RCC 7860 (cell line): ENCODE results near the gene SLC30A2.
"Not testable (repeated sequence)": the region's sequence is repeated elsewhere in the genome, so short reads cannot be mapped to it uniquely, and the experiment has no call there.

Source experiments
- DNase-seq: peaks from one replicate; pipeline ENCODE4 v3.0.0-alpha.2; 2015; ENCODE audit warnings: low spot score
- FAIRE-seq: peaks from 2 replicates; lab custom pipeline; 2012; peaks lifted over from hg19 to GRCh38; lab: Jason Lieb, UNC

The SLC30A2 gene, protein sequence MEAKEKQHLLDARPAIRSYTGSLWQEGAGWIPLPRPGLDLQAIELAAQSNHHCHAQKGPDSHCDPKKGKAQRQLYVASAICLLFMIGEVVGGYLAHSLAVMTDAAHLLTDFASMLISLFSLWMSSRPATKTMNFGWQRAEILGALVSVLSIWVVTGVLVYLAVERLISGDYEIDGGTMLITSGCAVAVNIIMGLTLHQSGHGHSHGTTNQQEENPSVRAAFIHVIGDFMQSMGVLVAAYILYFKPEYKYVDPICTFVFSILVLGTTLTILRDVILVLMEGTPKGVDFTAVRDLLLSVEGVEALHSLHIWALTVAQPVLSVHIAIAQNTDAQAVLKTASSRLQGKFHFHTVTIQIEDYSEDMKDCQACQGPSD

DNA sequence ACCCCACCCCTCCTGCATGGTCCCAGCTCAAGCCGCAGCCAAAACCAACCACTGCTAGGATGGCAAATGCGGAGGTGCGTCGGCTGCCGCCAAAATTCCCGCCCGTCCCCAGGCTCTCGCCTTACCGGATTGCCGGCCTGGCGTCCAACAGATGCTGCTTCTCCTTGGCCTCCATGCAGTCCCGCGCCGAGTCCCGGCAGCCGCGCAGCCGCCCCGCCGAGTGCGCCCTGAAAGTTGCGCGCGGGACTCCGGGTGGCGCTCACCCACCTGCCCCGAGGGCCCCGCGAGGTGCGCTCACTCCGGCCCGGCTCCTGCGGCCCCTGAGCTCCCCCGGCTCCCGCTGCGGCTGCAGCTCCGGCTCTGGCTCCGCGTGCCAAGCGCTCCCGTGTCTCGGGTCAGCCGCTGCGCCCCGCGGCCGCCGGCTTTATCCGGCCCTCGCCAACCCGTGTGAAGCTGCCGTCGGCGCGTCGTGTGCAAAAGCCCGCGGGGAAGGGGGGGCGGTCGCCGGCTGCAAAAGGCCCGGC is at the start of gene SLC30A2:
TSS of gene SLC30A2 (minus strand) at position 397 of the 524 bp plus-strand sequence. CDS start at position 175, 222 bp downstream.
- FAIRE-seq (no peak), DNase-seq (no peak)

DNA sequence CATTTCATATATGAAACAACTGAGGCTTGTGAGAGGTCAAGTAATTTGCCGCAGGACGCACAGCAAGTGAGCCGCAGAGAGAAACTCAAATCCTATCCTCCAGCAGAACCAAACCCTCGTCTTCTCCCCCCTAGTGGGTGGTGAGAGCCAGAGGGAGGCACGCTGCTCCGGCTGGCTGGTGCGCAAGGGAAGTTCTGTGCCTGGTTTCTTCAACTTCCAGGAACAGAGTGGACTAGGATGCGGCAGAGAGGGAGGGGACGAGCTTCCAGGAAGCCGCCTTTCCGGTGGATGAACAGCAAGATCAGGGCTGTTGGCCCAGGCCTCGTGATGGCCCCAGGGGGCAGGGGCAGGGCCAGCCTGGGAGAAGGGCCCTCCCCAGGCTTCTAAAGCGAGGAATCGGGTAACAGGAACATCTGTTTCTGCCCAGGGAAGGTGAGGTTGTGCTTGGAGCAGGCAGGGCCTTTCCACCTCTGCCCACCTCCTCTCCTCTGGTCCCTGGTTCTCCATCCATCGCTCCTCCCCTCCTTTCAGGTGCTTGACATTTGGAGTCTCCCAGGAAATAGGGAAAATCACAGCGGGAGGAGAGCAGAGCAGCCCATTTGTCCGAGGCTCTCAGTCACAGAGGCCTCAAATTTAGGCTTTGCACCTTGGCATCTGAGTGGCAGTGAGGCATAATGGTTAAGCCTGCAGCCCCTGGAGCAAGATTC is 48.9 kb upstream of the SLC30A2 start:
- no peak for DNase-seq
- FAIRE-seq: no peak

DNA sequence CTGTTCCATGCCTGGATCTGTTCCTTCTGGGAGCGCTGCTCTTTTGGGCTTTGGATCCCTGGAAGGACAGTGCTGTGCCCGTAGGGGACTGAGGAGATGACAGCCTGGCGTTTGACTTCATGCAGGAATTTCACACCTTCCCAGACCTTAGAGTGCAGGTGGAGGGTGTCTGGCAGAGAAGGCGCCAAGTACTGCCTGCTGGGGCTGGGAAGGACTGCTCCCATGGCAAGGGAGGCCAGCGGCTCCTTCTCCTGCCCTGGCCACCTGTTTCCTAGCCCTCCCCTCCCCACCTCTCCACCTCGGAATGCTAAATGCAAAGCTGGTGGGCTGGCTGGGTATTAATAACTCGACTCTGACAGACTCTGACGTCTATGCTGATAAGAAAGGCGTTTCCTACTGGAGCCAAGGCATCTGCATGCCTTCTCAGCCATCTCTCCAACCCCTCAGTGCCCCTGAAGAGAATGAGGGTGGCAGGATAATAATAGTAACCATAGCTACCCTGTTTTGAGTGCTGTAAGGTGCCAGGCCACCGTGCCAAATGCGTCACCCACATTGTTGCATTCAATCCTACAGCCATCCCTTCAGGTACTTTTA is 48.3 kb upstream of the SLC30A2 start:
- no peak for FAIRE-seq

DNA sequence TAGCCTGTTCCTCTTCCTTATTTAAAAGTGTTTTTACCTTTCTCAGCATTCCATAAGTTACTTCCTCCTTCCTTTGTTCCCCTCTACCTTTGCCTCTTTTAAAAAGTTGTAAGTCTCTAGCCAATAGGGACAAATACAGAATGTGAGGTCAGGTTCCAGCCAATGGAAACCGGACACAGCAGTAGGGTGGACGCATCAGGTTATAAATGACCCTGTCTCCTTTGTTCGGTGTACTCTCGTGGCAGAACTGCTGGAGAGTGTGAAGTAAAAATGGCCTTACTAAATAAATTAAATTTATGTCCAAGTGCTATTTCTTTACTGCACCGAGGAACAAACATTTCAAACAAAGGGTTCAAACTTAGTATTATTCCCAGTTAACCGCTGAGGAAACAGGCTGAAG is 47.7 kb upstream of the SLC30A2 start:
- DNase-seq, FAIRE-seq: not testable (repeated sequence)

More for the DNA sequence above, 48.3 kb upstream of the SLC30A2 start:
- no peak for DNase-seq

DNA sequence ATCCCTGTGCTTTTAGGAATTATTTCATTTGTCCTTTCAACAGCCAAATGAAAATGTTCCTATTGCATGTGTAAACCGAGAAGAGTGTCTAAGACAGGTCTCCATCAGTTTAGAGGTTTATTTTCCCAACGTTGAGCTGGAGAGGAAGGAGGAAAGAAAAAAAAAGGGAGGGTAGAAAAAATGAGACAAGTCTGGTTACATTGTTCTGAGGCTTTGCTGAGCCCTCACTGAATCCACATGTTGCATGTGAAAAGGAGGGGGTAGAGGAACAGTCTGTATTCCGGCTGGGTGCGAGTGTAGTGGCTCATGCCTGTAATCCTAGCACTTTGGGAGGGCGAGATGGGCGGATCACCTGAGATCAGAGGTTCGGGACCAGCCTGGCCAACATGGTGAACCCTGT is 46.5 kb upstream of the SLC30A2 start:
- DNase-seq (no peak), FAIRE-seq (no peak)

DNA sequence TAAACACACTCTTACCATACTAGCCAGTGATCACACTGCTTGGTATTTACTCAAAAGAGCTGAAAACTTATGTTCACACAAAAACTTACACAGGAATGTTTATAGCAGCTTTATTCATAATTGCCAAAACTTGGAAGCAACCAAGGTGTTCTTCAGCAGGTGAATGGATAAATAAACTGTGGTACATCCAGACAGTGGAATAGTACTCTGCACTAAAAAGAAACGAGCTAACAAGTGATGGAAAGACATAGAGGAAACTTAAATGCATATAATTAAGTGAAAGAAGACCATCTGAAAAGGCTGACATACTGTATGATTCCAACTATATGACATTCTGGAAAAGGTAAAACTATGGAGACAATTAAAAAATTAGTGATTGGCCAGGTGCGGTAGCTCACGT is 45.0 kb upstream of the SLC30A2 start:
- FAIRE-seq: no peak

DNA sequence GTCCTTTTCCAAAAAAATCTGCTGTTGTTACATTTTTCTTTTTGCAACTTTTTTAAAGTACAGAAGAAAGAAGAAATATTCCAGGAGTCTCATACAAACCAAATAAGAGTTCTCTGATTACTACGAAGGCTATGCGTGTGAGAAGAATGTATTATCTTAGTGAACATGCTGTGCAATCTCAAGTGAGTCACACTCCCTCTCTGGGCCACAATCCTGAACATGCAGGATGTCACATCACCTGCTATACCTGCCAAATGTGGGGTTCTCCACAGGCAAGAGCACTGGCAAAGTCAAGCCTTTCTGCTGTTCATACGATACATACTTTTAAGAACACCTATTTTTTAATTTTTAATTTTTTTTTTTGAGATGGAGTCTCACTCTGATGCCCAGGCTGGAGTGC is 43.2 kb upstream of the SLC30A2 start:
- FAIRE-seq: no peak
- no peak for DNase-seq

More for the DNA sequence above, 45.0 kb upstream of the SLC30A2 start:
- DNase-seq: no peak

DNA sequence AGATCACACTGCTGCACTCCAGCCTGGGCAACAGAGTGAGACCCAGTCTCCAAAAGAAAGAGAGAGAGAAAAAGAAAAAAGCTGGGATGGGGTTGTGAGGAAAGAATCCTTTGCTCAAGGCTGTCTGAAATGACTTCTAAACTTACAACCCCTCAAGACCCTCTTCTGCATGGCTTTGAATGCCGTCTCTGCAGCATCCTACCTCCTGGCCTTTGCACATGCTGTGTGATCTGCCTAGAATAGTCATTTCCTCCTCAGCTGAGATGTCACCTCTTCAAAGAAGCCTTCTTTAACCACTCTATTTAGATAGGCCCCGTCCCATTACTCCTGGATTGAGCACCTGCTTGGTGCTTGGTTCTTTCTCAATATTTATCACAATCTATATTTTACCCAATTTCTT is 38.9 kb upstream of the SLC30A2 start:
- FAIRE-seq (no peak), DNase-seq (no peak)

DNA sequence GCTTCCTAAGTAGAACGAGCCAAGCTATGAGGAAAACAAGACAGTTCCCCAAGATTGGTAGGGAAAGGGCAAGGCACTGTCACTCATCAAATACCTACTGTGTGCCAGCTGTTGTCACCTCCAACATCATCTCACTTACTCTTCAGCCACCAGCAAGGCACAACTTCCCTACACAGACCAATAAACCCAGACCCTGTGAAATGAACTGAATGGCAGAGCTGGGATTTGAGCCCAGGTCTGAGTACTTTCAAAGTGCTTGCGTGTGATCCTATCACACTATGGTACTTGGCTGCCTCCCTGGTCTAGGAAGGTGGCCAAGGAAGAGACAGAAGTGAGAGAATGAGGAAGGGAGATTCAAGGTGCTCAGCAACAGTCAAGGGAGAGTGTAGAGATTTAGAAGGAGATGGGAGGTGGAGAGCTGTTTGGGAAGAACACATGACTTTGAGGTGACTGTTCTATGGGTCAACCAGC is 38.2 kb upstream of the SLC30A2 start:
- DNase-seq (no peak), FAIRE-seq (no peak)

DNA sequence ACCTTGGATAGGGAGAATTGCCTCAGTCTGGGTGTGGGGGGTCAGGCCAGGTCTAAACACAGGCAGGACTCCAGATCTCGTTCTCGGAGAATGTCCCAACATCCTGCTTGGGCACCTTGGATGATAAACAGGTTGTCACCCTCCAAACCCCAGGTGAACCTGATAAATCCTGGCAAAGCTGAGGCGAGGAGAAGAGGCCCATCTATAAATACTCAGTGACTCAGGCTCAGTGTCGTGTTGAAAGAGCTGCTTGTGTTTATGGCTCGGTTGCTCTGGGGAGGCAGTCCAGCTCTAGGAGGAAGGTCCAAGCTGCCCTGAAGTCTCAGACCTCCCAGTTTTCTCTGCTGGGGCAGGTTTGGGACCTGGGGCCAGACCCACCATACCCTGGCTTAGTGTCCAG is 37.3 kb upstream of the SLC30A2 start:
- DNase-seq: no peak
- FAIRE-seq: no peak

DNA sequence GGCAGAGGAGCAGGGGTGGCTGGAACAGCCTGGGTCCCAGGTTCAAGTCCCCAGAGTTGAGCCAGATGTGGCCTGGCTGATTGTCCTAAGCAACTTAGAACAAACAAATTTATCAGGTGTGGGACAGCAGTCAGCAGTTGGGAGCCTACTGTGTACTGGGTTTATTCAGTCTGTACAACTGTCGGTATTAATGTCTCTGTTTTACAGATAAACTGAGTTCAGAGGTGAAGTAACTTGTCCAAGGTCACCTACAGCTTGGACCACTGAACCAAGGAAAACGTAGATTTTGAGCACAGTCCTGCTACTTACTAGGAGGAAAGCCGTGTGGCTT is 36.1 kb upstream of the SLC30A2 start:
- no peak for DNase-seq
- FAIRE-seq: no peak

DNA sequence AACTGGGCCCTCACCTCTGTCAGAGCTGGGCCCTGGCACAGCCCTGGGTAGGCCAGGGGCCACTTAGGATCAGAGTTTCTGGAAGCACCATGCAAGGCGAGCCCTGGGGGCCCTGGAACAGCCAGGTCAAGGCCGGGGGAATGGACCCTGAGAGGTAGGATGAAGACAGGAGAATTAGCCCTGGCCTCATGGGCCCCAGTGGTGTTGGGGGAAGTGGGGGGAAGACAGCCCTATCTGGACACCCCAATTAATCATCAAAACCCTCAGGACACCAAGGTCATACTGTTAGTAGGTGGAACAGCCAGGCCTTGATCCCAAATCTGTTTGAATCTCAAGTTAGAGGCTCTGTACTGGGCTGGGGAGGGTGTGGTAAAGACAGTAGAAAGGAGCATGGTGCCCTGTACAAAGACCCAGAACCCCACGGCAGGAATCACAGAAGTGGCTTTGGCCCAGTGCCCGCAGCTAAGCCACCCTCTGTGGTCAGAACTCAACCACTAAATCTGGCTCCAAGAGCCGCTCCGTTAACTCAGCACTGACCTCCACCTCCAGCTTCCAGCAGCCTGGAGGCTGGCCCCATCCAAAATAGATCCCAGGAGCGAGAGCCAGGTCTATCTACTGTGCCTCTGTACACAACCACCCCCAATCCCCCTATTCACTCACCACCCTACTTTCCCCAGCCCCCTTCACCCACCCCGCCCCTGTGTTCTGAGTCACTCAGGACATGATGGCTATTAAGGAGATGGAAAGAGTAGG is 35.5 kb upstream of the SLC30A2 start:
- FAIRE-seq (peak; percentile 46), DNase-seq (peak; percentile 47)

DNA sequence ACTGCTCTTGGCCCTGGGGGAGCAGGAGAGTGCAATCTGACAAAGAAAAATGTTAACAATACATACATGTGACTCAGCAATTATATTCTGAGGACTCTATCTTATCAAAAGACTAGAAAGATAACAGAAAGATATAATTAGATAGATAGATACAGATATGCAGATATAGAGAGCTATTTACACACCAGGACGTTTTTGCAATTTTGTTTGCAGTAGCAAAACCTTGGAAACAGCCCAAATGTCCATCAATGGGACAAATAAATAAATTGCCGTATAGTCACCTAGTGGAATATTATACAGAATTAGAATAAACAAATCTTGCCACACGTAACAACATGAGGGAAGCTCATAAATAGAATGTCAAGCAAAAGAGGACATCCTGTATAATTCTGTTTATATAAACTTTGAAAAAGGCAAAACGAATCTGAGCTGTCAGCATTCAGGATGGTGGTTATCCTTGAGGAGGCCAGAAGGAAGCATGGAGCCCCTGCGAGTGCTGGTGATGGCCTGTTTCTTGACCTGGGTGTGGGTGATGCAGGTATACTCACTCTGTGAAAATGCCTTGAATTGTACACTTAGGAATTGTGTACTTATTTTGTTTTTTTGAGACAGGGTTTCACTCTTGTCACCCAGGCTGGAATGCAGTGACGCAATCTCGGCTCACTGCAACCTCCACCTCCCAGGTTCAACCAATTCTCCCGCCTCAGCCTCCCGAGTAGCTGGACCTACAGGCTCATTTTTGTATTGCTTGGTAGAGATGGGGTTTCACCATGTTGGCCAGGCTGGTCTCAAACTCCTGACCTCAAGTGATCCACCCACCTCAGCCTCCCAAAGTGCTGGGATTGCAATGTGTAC is 34.3 kb upstream of the SLC30A2 start:
- FAIRE-seq (no peak), DNase-seq (no peak)

DNA sequence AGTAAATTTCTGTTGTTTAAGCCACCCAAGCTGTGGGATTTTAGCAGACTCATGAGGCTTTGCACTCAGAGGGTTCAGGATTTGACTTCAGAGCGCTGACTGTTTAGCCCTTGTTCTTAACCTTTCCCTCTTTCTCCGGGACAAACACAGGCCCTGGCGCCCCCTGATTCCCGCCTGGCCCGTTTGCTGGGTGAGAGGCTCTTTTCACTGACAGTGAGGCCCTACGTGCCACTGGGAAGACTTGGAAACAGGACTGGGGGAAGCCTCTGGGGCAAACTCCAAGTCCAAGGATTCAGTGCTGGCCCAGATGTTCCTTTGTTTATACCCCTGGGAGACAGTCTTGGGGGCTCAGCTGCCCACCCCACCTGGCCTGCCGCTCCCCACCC is 33.3 kb upstream of the SLC30A2 start:
- no peak for DNase-seq
- no peak for FAIRE-seq

DNA sequence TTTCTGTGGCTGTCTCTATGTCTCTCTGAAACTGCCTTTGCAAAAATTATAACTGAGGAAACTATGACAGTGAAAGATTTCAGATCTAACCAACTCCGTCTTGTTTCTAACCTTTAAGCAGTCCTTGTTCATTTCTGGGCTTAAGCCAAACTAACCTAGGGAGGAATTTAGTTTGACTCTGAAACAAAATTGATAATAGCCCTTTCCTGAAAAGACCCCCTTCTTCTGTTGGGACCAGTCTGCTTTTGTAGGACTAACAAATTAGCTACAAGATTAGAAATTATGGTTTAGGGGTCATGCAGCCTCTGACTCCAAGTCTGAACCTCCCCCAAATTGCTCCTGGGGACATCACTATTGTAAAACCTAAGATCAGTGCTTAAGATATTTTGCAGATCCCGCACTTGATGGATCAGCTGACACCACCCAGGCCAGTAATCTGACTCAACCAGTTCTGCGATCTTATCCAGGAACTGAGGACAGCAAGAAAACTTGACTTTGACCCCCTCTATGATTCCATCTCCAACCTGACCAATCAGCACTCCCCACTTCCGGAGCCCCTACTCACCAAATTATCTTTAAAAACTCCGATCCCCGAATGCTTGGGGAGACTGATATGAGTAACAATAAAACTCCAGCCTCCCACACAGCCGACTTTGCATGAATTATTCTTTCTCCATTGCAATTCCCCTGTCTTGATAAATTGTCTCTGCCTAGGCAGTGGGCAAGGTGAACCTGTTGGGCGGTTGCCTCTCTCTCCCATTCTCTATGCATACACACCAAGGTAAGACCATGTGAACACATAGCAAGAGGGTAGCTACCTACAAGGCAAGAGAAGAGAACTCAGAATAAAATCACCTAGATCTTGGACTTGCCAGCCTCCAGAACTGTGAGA is 32.6 kb upstream of the SLC30A2 start:
- DNase-seq: no peak
- FAIRE-seq: no peak

DNA sequence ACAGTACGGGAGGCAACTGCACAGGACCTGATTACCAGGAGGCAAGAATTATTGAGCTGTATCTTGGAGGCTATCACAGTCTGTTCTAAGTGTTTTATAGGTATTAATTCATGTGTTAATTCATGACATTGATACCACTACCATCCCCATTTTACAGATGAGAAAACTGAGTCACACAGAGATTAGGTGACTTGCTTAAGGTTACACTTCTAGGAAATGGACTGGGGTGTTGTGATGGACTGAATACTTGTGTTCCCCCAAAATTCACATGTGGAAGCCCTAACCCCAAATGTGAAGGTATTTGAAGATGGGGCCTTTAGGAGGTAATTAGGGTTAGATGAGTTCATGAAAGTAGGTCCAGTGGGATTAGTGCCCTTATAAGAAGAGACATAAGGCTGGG is 31.6 kb upstream of the SLC30A2 start:
- no peak for FAIRE-seq
- DNase-seq: no peak

DNA sequence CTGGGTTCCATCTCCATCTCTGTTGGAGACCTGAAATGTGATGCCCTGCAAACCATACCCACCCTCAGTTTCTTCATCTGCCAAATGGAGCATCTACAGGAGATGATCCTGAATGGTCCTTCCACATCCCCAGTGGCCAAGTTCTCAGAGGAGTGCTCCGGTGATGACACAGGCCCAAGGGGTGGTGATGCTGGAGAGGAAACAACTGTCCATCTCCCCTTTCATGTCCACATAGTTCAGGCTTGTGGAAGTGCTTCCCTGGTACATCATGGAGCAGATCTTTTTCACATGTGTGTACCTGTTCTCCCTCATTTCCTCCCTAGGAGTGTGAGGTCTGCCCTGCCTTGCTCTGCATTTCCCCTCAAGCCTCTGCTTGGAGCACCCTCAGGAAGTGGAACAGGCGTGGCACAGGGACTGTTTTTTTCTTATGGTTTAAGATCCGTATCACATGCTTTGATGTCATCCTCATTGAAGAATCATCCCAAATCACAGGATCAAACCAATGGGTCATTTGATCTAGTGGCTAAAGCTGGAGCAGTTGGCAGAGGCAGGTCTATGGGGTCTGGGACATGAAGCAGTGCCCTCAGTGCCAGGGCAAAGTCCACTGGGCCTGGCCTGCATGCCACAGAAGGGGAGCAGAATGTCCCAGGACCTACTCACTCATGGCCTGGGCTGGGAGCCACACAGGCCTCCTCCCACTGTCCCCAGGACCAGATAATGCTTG is 29.7 kb upstream of the SLC30A2 start:
- DNase-seq: no peak
- FAIRE-seq: no peak

DNA sequence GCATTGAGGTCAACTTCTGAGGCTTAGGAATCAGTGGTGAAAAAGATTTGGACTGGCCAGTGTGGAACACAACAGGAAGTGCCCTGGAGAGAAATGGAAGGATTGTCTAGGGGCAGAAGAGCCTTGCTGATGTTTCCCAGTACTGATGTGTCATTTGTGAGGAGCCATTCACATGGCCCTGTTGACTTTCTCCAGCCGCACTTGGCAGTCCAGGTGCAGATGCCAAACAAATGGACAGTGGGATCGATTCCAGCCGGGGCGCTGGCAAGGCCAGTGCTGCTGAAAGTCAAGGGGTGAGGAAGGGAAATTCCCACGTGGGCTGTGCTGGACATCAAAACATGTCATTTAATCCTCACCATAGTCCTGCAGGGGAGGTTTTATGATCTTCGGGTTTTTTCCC is 26.4 kb upstream of the SLC30A2 start:
- FAIRE-seq: no peak
- no peak for DNase-seq
